Neural crest cell (in vitro differentiated cells): ENCODE data around the gene JMJD7. TPM values are rescaled to one million over a fixed set of nuclear protein-coding genes. Genes with fewer than 3 reads are reported as not detected.

Experiments
- DNase-seq: peaks from one replicate; pipeline ENCODE4 v3.0.0; 2021; ENCODE audit warnings: low read depth, mixed read lengths, low spot score
- H3K27ac Mint-ChIP-seq: one replicate; pipeline ENCODE4 v1.8.0; 2021; ENCODE audit warnings: mild to moderate bottlenecking, mixed read lengths; ENCODE audit not compliant: unreplicated experiment
- H3K27me3 Mint-ChIP-seq: 2 replicates; pipeline ENCODE4 v1.8.0; 2021; ENCODE audit warnings: low read depth, mild to moderate bottlenecking, mixed read lengths
- H3K36me3 Mint-ChIP-seq: 2 replicates; pipeline ENCODE4 v1.8.0; 2021; ENCODE audit warnings: low read depth, mild to moderate bottlenecking, mixed read lengths
- H3K4me1 Mint-ChIP-seq: 2 replicates; pipeline ENCODE4 v1.8.0; 2021; ENCODE audit warnings: mixed read lengths
- H3K4me3 Mint-ChIP-seq: one replicate; pipeline ENCODE4 v1.8.0; 2021; ENCODE audit warnings: mild to moderate bottlenecking, mixed read lengths
- H3K9me3 Mint-ChIP-seq: 2 replicates; pipeline ENCODE4 v1.8.0; 2021; ENCODE audit warnings: mixed read lengths
- CTCF ChIP-seq: fragments of 200-600 bp; sonication (generic); conservative IDR thresholded peaks from 2 replicates; pipeline ENCODE4 v1.5.0; 2021; ENCODE audit warnings: antibody characterized with exemption, mild to moderate bottlenecking
- total RNA-seq: library from RNA; stranded (reverse); gene quantifications from 2 replicates; pipeline ENCODE4 v1.2.1, GENCODE V29; 2021

Gene JMJD7
- total RNA-seq, 1 donor from 2014 or later: 16.6 TPM

- Mint-ChIP-seq H3K27ac (no peak overlapping the region), H3K27me3 (peaks cover 24% of the 10 kb centered on the region), H3K9me3 (no peaks in the 10 kb centered on the region), H3K36me3 (no peaks in the 10 kb centered on the region), H3K4me1 (peaks cover 5% of the 10 kb centered on the region), H3K4me3 (no peak overlapping the region)
- no peak for TF ChIP-seq CTCF
- DNase-seq: no peak
These were observed 50.4 kb downstream of the JMJD7 start for GRCh38 chr15:41878355-41878699.

- H3K27ac Mint-ChIP-seq: no peak overlapping the region
- no peaks in the 10 kb centered on the region for H3K36me3 Mint-ChIP-seq
- peaks cover 29% of the 10 kb centered on the region for H3K27me3 Mint-ChIP-seq
- no peak for TF ChIP-seq CTCF
- H3K9me3 Mint-ChIP-seq: no peaks in the 10 kb centered on the region
- H3K4me1 Mint-ChIP-seq: peaks cover 5% of the 10 kb centered on the region
- DNase-seq: no peak
- no peak overlapping the region for H3K4me3 Mint-ChIP-seq
These were observed 51.5 kb downstream of the JMJD7 start for GRCh38 chr15:41879321-41879845.

GRCh38 chr15:41880156-41880877, 52.4 kb downstream of the JMJD7 start:
- TF ChIP-seq CTCF: no peak
- Mint-ChIP-seq H3K27ac (no peak overlapping the region), H3K4me3 (no peak overlapping the region), H3K4me1 (peaks cover 8% of the 10 kb centered on the region), H3K27me3 (peaks cover 34% of the 10 kb centered on the region), H3K36me3 (no peaks in the 10 kb centered on the region), H3K9me3 (no peaks in the 10 kb centered on the region)
- no peak for DNase-seq

GRCh38 chr15:41881086-41881485, 53.2 kb downstream of the JMJD7 start:
- DNase-seq: no peak
- Mint-ChIP-seq H3K4me3 (no peak overlapping the region), H3K9me3 (no peaks in the 10 kb centered on the region), H3K4me1 (peaks cover 8% of the 10 kb centered on the region), H3K27me3 (peaks cover 34% of the 10 kb centered on the region), H3K36me3 (no peaks in the 10 kb centered on the region), H3K27ac (no peak overlapping the region)
- no peak for TF ChIP-seq CTCF

GRCh38 chr15:41881550-41881919, 53.6 kb downstream of the JMJD7 start:
- peaks cover 34% of the 10 kb centered on the region for H3K27me3 Mint-ChIP-seq
- H3K36me3 Mint-ChIP-seq: no peaks in the 10 kb centered on the region
- no peak overlapping the region for H3K4me3 Mint-ChIP-seq
- no peak overlapping the region for H3K27ac Mint-ChIP-seq
- no peak for TF ChIP-seq CTCF
- no peak for DNase-seq
- no peaks in the 10 kb centered on the region for H3K9me3 Mint-ChIP-seq
- peaks cover 8% of the 10 kb centered on the region for H3K4me1 Mint-ChIP-seq
